Frontal cortex (tissue), 4 donors: ENCODE data around the gene TENT4B. TPM values are rescaled to one million over a fixed set of nuclear protein-coding genes. Genes with fewer than 3 reads are reported as not detected.
"Not testable (repeated sequence)": the region's sequence is repeated elsewhere in the genome, so short reads cannot be mapped to it uniquely, and the experiment has no call there.

Source experiments
- DNase-seq, 2 donors: peaks; one replicate each; pipeline ENCODE4 v3.0.0; 2012; ENCODE audit warnings: low spot score in 2 of 2
- FAIRE-seq: peaks from 2 replicates; lab custom pipeline; 2012; peaks lifted over from hg19 to GRCh38; lab: Jason Lieb, UNC
- total RNA-seq: library from RNA; depleted of rRNA; stranded (reverse); fragments of >200 nt; gene quantifications from one replicate; pipeline ENCODE4 v1.2.3, GENCODE V29; 2014
- donor health status: control.
- donor health status: control.
- donor health status: control.

The TENT4B gene
- total RNA-seq, 1 donor from 2014 or later = 27.7 TPM

- FAIRE-seq = no peak
- peak in 1 of 2 donors; percentile 28 for DNase-seq
Observed at GRCh38 chr16:50153596-50154419, 702 bp downstream of the TENT4B start.

- DNase-seq (peak; percentile 21 to 28), FAIRE-seq (no peak)
Observed at GRCh38 chr16:50154420-50154950, 1.4 kb downstream of the TENT4B start.

GRCh38 chr16:50155925-50156324 is 2.8 kb downstream of the TENT4B start:
- FAIRE-seq = no peak
- DNase-seq = no peak

GRCh38 chr16:50156590-50156989 is 3.5 kb downstream of the TENT4B start:
- FAIRE-seq (no peak), DNase-seq (no peak)

GRCh38 chr16:50160495-50161164 is 7.5 kb downstream of the TENT4B start:
- DNase-seq = no peak
- no peak for FAIRE-seq

- FAIRE-seq (no peak), DNase-seq (no peak)
Observed at GRCh38 chr16:50161950-50162349, 8.8 kb downstream of the TENT4B start.

GRCh38 chr16:50165473-50165872 is 12.4 kb downstream of the TENT4B start:
- DNase-seq (no peak), FAIRE-seq (no peak)

- DNase-seq (no peak), FAIRE-seq (no peak)
Observed at GRCh38 chr16:50166511-50167500, 13.7 kb downstream of the TENT4B start.

GRCh38 chr16:50167556-50167955 is 14.4 kb downstream of the TENT4B start:
- FAIRE-seq = no peak
- no peak for DNase-seq

- FAIRE-seq (no peak), DNase-seq (no peak)
Observed at GRCh38 chr16:50169555-50170096, 16.5 kb downstream of the TENT4B start.

GRCh38 chr16:50171773-50172172 is 18.7 kb downstream of the TENT4B start:
- not testable (repeated sequence) for FAIRE-seq, DNase-seq

- DNase-seq (no peak), FAIRE-seq (no peak)
Observed at GRCh38 chr16:50172195-50172922, 19.3 kb downstream of the TENT4B start.

- FAIRE-seq = no peak
- DNase-seq = no peak
Observed at GRCh38 chr16:50173316-50173715, 20.2 kb downstream of the TENT4B start.

GRCh38 chr16:50178491-50178941 is 25.4 kb downstream of the TENT4B start:
- DNase-seq (no peak), FAIRE-seq (no peak)

- DNase-seq (no peak), FAIRE-seq (no peak)
Observed at GRCh38 chr16:50182441-50182840, 29.3 kb downstream of the TENT4B start.

- DNase-seq (no peak), FAIRE-seq (no peak)
Observed at GRCh38 chr16:50183316-50183715, 30.2 kb downstream of the TENT4B start.

- no peak for FAIRE-seq
- DNase-seq = no peak
Observed at GRCh38 chr16:50185005-50185505, 31.9 kb downstream of the TENT4B start.

- DNase-seq (no peak), FAIRE-seq (no peak)
Observed at GRCh38 chr16:50188619-50189136, 35.6 kb downstream of the TENT4B start.
